Caki2 (cell line): ENCODE measurements around the gene ADNP2. TPM values are rescaled to one million over a fixed set of nuclear protein-coding genes. Genes with fewer than 3 reads are reported as not detected.
A peak's percentile ranks its signal among the peaks of the same experiment; 100 is the strongest.

Experiments
- DNase-seq: peaks from one replicate; pipeline ENCODE4 v3.0.0-alpha.2; 2015; ENCODE audit warnings: low read depth
- in situ Hi-C: cut with HindIII; loops from 2 replicates; pipeline ENCODE4 v1.10.0; 2016; ENCODE audit warnings: low sequenced_read_pairs, low pct_unique_long_range_greater_than_20kb, mixed read lengths
- total RNA-seq: library from RNA; depleted of rRNA; stranded (reverse); fragments of >200 nt; shearing (Covaris generic); gene quantifications from 2 replicates; pipeline ENCODE4 v1.2.3, GENCODE V29; 2014; ENCODE audit warnings: low replicate concordance

ADNP2 gene
- total RNA-seq, 1 experiment from 2014 or later = 8.1 TPM

DNA sequence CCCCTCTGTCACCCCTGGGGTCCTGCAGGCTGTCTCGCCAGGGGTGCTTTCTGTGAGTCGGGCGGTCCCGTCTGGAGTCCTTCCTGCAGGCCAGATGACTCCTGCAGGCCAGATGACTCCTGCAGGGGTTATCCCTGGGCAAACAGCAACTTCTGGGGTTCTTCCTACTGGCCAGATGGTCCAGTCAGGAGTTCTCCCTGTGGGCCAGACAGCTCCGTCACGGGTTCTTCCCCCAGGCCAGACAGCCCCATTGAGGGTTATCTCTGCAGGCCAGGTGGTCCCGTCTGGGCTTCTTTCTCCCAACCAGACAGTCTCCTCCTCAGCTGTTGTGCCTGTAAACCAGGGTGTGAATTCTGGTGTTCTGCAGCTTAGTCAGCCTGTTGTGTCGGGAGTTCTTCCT is 27.6 kb downstream of the ADNP2 start:
- no peak for DNase-seq
- in situ Hi-C loops = no loop called here

DNA sequence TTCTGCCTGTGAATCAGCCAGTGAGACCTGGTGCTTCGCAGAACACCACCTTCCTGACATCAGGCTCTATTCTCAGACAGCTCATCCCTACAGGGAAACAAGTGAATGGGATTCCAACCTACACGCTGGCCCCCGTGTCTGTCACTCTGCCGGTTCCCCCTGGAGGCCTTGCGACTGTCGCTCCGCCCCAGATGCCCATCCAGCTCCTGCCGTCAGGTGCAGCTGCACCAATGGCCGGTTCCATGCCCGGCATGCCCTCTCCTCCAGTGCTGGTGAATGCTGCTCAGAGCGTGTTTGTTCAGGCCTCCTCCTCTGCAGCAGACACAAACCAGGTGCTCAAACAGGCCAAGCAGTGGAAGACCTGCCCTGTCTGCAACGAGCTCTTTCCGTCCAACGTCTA is 28.1 kb downstream of the ADNP2 start:
- in situ Hi-C loops = no loop called here
- no peak for DNase-seq

- in situ Hi-C loops = no loop called here
Observed at GRCh38 chr18:80137976-80138375, 28.9 kb downstream of the ADNP2 start.

DNA sequence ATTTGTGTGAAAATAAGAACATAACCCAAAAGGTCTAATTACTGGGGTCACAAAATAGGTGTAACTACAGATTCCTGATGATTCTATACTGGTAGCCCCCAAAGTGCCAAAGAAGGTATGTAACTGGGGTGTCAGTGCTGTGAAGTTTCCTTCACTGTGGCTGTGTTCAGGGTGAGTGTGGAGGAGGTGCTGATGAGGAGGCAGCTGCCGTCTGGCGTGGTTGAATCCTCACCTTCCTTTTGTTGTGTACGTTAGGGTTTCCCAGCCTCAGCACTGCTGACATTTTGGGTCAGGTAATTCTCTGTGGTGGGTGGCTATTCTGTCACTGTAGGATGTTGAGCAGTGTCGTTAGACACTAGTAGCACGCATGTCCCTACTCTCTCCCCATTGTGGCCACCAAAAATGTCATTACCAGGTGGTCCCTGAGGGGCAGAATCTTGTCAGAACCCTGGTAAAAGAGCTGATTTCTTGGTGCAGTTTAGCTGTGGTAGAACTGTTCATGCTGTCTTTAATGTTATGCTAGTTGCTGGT is 31.5 kb downstream of the ADNP2 start:
- DNase-seq = no peak
- in situ Hi-C loops = no loop called here

More at GRCh38 chr18:80137976-80138375, 28.9 kb downstream of the ADNP2 start:
- no peak for DNase-seq

DNA sequence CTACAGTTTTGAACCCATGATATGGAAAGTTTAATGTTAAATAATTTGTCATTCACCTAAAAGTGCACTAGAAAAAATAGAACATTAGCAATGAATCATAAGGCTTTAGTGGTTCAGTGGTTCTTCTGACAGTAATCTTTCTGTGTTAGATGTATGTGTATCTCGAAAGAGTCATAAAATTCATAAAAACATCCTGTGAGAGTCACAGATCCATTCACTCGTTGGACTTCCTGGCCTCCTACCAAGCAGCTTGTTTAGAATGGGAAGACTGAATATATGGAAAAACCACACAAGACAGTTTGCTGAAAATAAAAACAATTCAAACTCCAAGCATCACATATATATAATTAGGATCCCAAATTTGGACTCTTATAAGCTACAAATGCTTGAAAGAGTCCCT is 34.8 kb downstream of the ADNP2 start:
- no peak for DNase-seq
- in situ Hi-C loops = no loop called here

GRCh38 chr18:80145196-80145804 is 36.2 kb downstream of the ADNP2 start:
- no peak for DNase-seq
- in situ Hi-C loops = no loop called here

GRCh38 chr18:80147037-80147417 is 38.0 kb downstream of the ADNP2 start:
- DNase-seq = no peak
- in situ Hi-C loops = no loop called here

DNA sequence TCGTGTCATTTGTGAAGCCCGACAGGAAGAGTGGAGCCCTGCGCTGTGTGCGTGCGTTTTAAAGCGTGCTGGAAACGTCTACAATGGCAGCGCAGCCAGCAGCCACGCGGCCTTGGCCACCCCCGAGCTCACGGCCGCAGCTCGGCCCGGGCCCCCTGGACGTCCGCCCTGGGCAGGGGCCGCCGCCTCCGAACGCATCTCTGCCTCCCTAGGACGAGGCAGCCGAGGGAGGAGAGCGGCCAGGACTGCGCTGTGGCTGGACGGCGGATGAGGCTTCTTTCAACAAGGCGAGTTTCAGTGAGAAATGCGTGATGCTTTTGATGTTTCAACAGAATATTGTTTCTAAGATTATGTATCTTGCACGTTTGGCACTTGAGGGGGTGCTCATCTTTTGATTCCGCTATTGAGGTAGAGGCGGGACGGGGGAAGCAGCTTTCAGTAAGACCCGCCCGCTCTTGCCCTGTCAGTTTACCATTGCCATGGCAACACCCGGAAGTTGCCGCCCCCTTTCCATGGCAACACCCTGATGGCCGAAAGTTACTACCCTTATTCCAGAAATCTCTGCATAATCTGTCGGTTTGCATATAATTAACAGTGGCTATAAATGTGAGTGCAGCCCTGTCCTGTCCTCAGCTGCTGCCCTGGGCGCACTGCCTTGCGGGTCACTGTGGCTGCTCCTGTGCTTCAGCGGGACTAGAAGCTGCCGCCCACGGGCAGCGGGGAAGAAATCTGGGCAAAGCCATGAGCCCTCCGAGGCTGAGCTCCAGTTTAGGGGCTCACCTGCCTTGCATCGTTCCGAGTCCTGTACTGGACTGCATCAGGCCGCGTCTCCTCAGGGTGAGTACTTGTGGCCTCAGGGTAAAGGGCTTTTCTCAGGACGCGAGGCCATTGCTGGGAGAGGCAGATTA is 38.6 kb downstream of the ADNP2 start:
- in situ Hi-C loops = no loop called here
- DNase-seq = peak; percentile 81

- DNase-seq = no peak
- in situ Hi-C loops = no loop called here
Observed at GRCh38 chr18:80148326-80149199, 39.5 kb downstream of the ADNP2 start.

DNA sequence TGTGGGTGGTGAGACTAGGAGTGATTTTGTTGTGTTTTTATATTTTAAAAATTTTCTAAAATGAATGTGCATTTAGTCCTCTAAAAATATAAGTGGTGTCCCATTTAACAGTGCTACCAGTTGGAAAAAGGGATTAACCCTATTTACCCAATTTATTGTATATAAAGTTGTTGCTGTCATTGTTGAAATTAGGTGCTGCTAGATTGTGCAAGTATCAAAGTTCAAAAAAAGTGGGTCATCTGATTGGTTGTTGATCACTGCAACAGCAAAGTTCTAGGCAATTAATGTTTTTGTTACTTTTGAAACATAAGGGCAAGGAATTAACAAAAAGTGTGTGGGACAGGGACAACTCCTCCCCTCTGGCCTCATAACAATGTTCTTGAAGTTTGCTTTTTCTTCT is 40.6 kb downstream of the ADNP2 start:
- DNase-seq = no peak
- in situ Hi-C loops = no loop called here

GRCh38 chr18:80154293-80154692 is 45.2 kb downstream of the ADNP2 start:
- DNase-seq = no peak
- in situ Hi-C loops = no loop called here

GRCh38 chr18:80157708-80158343 is 48.8 kb downstream of the ADNP2 start:
- in situ Hi-C loops = no loop called here

DNA sequence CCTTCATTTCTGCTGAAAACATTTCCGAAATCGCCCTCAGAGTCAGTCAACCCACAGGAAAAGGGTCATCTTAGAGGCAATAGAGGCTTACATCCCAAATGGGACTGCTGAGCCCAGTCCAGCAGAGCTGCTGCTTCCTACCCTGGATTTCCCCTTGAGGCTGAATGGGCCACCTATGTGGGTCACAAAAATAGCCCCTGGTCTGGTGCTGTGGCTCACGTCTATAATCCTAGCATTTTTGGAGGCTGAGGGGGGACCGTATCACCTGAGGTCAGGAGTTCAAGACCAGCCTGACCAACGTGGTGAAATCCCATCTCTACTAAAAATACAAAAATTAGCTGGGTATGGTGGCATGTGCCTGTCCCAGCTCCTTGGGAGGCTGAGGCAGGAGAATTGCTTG is 49.3 kb downstream of the ADNP2 start:
- no peak for DNase-seq
- in situ Hi-C loops = no loop called here

More at GRCh38 chr18:80157708-80158343, 48.8 kb downstream of the ADNP2 start:
- DNase-seq = peak; percentile 15

GRCh38 chr18:80159713-80160636 is 50.9 kb downstream of the ADNP2 start:
- DNase-seq = no peak
- in situ Hi-C loops = no loop called here

DNA sequence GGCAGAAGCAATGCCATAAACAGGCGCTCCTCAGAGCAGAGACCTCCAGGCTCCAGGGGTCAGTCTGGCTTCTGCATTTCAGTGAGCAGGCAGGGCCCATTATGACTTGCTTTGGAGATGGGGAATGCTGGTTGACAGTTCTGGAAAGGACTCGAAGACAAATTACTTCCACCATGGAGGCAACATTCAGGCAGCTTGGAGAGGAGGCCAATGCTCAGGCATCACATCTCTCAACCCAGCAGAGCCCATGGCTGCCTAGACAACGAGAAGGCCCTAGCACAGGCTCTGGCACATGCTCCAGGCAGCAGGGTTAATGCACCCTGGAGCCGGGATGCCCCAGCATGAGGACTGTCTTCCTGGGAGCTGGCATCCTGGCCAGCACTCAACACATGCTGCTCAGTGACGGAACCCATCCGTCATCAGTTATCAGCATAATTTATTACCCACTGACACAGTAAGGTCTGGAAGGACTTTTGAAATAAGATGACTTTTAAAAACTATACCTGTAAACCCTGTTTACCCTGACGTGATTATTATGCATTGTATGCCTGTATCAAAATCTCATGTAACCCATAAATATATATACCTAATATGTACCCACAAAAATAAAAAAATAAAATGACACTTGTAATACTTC is 52.8 kb downstream of the ADNP2 start:
- in situ Hi-C loops = no loop called here
- DNase-seq = no peak

GRCh38 chr18:80163183-80163582 is 54.1 kb downstream of the ADNP2 start:
- in situ Hi-C loops = no loop called here
- no peak for DNase-seq
